Measurements from ENCODE around the gene LNPEP.

LNPEP gene

GRCh38 chr5:96946381-96946780, 10.5 kb downstream of the LNPEP start:
- DNase-seq (ENCODE audit: extremely low read depth, low read depth) = no peak
- TF ChIP-seq CTCF (IDR thresholded peaks at IDR 0.05; ENCODE audit: low read depth, low read length) = no peak

- DNase-seq (ENCODE audit: extremely low read depth, low read depth) = no peak
- TF ChIP-seq CTCF (IDR thresholded peaks at IDR 0.05; ENCODE audit: low read depth, low read length) = no peak
These were observed 16.4 kb downstream of the LNPEP start for GRCh38 chr5:96952118-96952750.

- no peak for DNase-seq (ENCODE audit: extremely low read depth, low read depth)
- no peak for TF ChIP-seq CTCF (IDR thresholded peaks at IDR 0.05; ENCODE audit: low read depth, low read length)
These were observed 17.3 kb downstream of the LNPEP start for GRCh38 chr5:96952974-96953730.

DNA sequence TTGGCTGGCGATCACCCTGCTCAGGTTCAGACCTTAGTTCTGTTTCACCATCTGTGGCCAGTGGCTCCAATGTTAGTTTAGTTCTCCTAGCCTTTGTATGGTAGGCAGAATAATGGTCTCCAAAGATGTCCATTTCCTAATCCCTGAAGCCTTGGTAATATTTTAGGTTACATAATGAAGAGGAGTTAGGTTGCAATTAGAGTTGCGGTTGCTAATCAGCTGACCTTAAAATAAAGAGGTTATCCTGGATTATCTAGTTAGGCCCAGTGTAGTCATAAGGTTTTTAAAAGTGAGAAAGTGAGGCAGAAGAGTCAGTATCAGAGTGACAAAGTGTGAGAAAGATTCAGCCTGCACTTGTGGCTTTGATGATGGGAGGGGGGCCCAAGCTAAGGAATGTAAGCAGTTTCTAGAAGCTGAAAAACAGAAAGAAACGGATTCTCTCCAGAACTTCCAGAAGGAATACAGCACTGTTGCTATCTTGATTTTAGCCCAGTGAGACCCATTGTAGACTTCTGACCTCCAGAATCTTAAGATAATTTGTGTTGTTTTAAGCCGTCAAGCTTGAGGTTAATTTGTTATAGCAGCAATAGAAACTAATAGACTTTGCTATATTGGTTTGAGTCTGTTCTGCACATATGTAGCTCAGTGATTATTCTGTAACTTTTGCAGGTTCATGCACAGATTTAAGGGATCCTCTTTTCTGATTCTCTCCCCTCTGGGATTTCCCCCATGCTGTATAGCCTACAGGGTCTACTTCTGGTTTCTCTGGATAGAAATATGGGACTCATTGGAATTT, 21.6 kb downstream of the LNPEP start:
- no peak for DNase-seq (ENCODE audit: extremely low read depth, low read depth)
- TF ChIP-seq CTCF (IDR thresholded peaks at IDR 0.05; ENCODE audit: low read depth, low read length) = no peak

DNA sequence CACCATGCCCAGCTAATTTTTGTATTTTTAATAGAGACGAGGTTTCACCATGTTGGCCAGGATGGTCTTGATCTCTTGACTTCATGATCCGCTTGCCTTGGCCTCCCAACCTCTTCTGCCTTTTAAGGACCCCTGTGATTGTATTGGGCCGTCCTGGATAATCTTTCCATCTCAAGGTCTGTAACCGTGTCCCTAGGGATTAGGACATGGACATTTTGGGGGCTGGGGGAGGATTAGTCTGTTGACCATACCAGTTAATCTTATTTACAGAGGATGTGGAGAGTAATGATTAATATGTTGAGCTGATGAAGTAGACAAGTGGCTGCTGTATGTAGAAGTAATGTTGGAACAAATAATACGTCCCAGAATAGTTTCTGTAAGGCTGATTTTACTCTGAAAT, 23.1 kb downstream of the LNPEP start:
- TF ChIP-seq CTCF (IDR thresholded peaks at IDR 0.05; ENCODE audit: low read depth, low read length) = no peak
- no peak for DNase-seq (ENCODE audit: extremely low read depth, low read depth)

DNA sequence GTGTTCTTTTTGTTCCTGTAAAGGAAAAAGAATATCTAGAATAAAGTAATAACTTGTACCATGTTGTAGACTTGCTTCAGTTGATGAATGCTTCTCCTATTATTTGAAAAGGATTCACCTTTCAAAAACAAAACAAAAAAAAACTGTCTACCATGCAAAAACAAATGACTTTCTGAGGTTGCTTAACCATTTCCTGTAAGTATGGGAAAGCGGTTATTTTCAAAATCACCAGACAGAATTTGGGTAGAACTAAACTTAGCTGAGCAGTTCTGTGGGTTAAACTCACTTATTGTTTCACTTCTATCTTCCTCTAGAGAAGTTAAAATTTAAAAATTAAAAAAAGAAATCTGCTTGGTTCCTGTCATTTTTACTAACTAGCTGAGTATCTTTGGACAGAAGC, 25.2 kb downstream of the LNPEP start:
- no peak for DNase-seq (ENCODE audit: extremely low read depth, low read depth)
- no peak for TF ChIP-seq CTCF (IDR thresholded peaks at IDR 0.05; ENCODE audit: low read depth, low read length)

DNA sequence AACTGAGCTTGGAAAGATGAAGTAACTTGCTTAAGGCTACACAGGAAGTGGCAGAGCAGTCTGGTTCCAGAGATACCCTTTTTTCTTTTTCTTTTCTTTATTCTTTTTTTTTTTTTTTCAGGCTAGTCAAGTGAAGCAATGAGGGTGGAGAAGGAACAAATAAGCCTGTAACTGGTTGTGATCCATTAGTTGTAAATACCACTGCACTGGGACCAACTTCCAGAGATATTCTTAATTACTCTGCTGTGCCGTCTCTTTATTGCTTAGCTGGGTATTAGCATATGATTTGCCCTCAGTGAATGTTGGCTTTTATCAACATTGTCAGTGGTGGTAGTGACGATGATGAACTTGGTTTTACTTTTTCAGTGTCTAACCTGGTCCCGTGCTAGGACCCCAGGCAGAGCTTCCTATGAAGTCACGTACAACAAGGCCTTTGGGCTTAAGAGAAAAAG, 26.7 kb downstream of the LNPEP start:
- DNase-seq (ENCODE audit: extremely low read depth, low read depth) = no peak
- TF ChIP-seq CTCF (IDR thresholded peaks at IDR 0.05; ENCODE audit: low read depth, low read length) = no peak
